Epithelial cell of prostate (primary cell): ENCODE results near the gene OR4K17.
"Not testable (repeated sequence)": the region's sequence is repeated elsewhere in the genome, so short reads cannot be mapped to it uniquely, and the experiment has no call there.

ENCODE experiments used
- DNase-seq: peaks from one replicate; pipeline ENCODE4 v3.0.0-alpha.2; 2011; ENCODE audit warnings: low read depth, low spot score
- H3K27ac ChIP-seq: fragments of 450-650 bp; 2 replicates; pipeline ENCODE4 v1.5.1; 2017; ENCODE audit warnings: mild to moderate bottlenecking

Gene OR4K17, protein sequence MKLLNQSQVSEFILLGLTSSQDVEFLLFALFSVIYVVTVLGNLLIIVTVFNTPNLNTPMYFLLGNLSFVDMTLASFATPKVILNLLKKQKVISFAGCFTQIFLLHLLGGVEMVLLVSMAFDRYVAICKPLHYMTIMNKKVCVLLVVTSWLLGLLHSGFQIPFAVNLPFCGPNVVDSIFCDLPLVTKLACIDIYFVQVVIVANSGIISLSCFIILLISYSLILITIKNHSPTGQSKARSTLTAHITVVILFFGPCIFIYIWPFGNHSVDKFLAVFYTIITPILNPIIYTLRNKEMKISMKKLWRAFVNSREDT

GRCh38 chr14:20110438-20110837, at the start of gene OR4K17:
Gene OR4K17 (plus strand): TSS chr14:20110739. CDS start chr14:20117500, 6,761 bp downstream.
- no peak within 1 kb of the TSS for H3K27ac ChIP-seq
- DNase-seq, result no peak

GRCh38 chr14:20092050-20092449, 18.5 kb upstream of the OR4K17 start:
- H3K27ac ChIP-seq, result no peak overlapping the region
- no peak for DNase-seq

DNA sequence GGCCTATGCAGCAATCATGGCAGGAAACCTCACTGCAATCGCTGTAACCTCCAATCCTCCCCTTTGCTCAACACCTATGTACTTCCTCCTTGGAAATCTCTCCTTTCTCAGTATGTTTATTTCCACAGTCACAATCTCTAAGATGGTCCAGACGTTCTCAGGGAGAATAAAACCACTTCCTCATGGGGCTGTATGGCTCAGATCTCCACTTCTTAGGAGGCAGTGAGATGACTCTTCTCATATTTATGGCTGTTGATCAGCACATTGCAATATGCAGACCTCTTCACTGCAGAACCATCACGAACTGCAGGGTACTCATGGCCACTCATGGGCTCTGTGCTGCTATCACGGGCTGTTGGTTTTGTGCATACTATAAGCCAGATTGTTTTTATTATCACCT, 17.1 kb upstream of the OR4K17 start:
- no peak for DNase-seq
- no peak overlapping the region for H3K27ac ChIP-seq

DNA sequence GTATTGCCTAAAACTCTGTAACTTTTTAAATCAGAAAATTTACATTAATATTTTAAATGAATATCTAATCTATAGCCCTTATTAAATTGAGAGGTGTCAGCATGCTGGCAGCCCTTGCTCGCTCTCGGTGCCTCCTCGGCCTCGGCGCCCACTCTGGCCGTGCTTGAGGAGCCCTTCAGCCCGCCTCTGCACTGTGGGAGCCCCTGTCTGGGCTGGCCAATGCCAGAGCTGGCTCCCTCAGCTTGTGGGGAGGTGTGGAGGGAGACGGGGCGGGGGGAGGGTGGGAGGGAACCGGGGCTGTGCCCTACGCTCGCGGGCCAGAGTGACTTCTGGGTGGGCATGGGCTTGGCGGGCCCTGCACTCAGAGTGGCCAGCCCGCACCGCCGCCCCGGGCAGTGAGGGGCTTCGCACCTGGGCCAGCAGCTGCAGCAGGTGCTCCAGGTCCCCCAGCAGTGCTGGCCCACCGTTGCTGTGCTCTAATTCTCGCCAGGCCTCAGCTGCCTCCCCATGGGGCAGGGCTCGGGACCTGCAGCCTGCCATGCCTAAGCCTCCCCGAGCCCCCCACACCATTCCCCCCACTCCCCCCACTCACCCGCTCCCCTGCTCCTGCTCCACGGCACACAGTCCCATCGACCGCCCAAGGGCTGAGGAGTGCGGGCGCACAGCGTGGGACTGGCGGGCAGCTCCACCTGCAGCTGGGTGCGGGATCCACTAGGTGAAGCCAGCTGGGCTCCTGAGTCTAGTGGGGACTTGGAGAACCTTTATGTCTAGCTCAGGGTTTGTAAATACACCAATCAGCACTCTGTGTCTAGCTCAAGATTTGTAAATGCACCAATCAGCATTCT, 11.4 kb upstream of the OR4K17 start:
- DNase-seq, H3K27ac ChIP-seq: not testable (repeated sequence)

- H3K27ac ChIP-seq, result no peak overlapping the region
- DNase-seq, result no peak
These were observed 1.8 kb downstream of the OR4K17 start for GRCh38 chr14:20112321-20112720.

DNA sequence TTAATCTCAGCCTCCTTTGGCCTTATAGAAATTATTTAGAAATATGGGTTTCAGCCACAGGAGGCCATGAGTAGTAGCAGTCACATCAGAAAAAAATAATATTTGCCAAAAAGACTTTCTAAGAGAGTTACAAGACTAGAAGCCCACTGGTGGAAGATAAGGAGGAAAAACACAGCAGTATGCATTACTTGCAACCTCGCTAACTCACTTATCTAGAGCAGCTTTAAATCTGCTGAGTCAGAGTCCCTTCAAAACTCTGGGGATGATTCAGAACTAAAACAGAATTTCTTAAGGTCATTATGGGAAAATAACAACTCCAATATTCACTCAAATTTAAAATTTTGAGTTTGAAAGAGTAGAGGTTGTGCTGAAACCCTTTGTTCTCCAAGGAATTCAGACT, 6.2 kb downstream of the OR4K17 start:
- DNase-seq, result no peak
- no peak overlapping the region for H3K27ac ChIP-seq

GRCh38 chr14:20118795-20119194, 8.3 kb downstream of the OR4K17 start:
- no peak overlapping the region for H3K27ac ChIP-seq
- no peak for DNase-seq

DNA sequence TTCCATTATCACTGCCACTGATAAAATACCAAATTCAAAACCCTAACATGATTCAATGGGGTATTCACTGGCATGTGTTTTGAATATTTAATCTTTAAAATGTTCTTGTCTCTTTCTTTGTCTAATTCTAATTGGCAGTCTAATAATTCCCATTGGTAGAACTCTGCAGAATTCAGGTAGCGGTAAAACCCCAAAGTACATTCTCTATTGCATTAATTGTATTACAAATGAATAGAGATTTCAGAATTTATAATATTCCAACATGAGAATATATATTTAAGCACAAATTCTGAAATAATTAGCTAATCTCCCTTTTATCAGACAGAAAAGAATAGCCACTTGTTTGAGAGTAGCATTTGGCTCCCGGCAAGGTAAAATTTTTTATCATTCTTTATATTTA, 28.0 kb downstream of the OR4K17 start, which contains the start of gene OR4N5:
OR4N5 (plus strand) TSS at position 301 of the 400 bp plus-strand sequence. CDS start 4,916 bp downstream, outside the sequence.
- DNase-seq, result no peak
- no peak within 1 kb of the TSS for H3K27ac ChIP-seq

DNA sequence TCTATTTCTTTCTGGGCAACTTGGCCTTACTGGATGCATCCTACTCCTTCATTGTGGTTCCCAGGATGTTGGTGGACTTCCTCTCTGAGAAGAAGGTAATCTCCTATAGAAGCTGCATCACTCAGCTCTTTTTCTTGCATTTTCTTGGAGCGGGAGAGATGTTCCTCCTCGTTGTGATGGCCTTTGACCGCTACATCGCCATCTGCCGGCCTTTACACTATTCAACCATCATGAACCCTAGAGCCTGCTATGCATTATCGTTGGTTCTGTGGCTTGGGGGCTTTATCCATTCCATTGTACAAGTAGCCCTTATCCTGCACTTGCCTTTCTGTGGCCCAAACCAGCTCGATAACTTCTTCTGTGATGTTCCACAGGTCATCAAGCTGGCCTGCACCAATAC, 33.4 kb downstream of the OR4K17 start:
- no peak overlapping the region for H3K27ac ChIP-seq
- no peak for DNase-seq

GRCh38 chr14:20144820-20145219, 34.3 kb downstream of the OR4K17 start:
- no peak overlapping the region for H3K27ac ChIP-seq
- DNase-seq, result no peak

GRCh38 chr14:20164462-20164861, 53.9 kb downstream of the OR4K17 start:
- DNase-seq, result no peak
- no peak overlapping the region for H3K27ac ChIP-seq

DNA sequence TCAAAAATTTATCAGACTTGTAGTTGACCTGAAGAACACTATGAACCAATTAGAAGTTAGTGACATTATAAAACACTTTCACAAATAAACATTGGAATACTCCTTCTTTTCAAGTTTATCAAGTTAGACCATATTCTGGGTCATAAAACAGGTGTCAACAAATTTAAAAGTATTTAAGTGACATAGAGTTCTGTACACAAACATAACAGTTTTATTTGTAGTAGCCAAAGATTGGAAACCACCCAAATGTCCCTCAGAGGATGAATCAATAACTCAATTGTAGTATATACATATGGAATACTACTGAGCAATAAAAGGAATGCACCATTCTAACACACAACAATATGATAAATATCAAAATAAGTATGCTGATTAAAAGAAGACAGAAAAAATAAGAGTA, 56.6 kb downstream of the OR4K17 start:
- H3K27ac ChIP-seq, result no peak overlapping the region
- no peak for DNase-seq

GRCh38 chr14:20169852-20170251, 59.3 kb downstream of the OR4K17 start:
- H3K27ac ChIP-seq, result not testable (repeated sequence)
- DNase-seq, result peak; percentile 14
